ENCODE measurements around the gene CLCN7. TPM values are rescaled to one million over a fixed set of nuclear protein-coding genes. Genes with fewer than 3 reads are reported as not detected.

The CLCN7 gene
- total and polyA plus RNA-seq, 2 of the 4 experiments (the other 2 are of a cell fraction): 10.8 to 45.2 TPM

GRCh38 chr16:1438229-1439057 lies 36.4 kb downstream of the CLCN7 start:
- intact Hi-C loops (cut with micrococcal nuclease) (no loop called here), dilution Hi-C loops (cut with HindIII; ENCODE audit: low sequenced_read_pairs, unreplicated experiment) (no loop called here), in situ Hi-C loops (cut with MboI; ENCODE audit: low sequenced_read_pairs) (no loop called here)
- Histone ChIP-seq H3K4me1 (ENCODE audit: control insufficient read depth, insufficient read depth, low read length) (no peaks in the 10 kb centered on the region), H4K5ac (ENCODE audit: low read depth, low read length) (no peak overlapping the region), H2AFZ (replicated peaks; ENCODE audit: low read length, poor library complexity) (no peak overlapping the region), H4K20me1 (ENCODE audit: insufficient read depth, low read length) (no peaks in the 10 kb centered on the region), H3K23ac (ENCODE audit: low read depth, low read length) (no peak overlapping the region), H2BK20ac (ENCODE audit: low read depth, low read length) (no peak overlapping the region), H3K9me3 (ENCODE audit: control insufficient read depth, insufficient read depth, low read length) (no peaks in the 10 kb centered on the region), H3K4ac (ENCODE audit: low read depth, low read length) (no peak overlapping the region), H2AK5ac (ENCODE audit: low read depth, low read length) (no peak overlapping the region), H2BK5ac (ENCODE audit: low read depth, low read length, poor library complexity, severe bottlenecking) (no peak overlapping the region), H3K56ac (ENCODE audit: extremely low read depth, insufficient read depth, low read length) (no peak overlapping the region), H3K36me3 (ENCODE audit: control insufficient read depth, insufficient read depth, low read length) (no peaks in the 10 kb centered on the region), H3K79me1 (ENCODE audit: low read depth in 1 of 2, low read length in 2 of 2) (no peaks in the 10 kb centered on the region), H3K18ac (ENCODE audit: low read depth, low read length) (no peak overlapping the region), H3K4me2 (ENCODE audit: low read depth, low read length) (no peak overlapping the region), H3K14ac (replicated peaks; ENCODE audit: low read depth, low read length) (no peak overlapping the region), H3K27me3 (ENCODE audit: control insufficient read depth, insufficient read depth, low read length) (peaks cover 2% of the 10 kb centered on the region; the same call in 1 of the 2 replicates), H2BK15ac (ENCODE audit: low read depth, low read length) (no peak overlapping the region), H3K9ac (ENCODE audit: low read depth, low read length) (no peak overlapping the region), H2AK9ac (replicated peaks; ENCODE audit: low read depth, low read length, poor library complexity) (no peak overlapping the region), H4K91ac (ENCODE audit: insufficient read depth, low read depth, low read length) (no peak overlapping the region), H3K27ac (ENCODE audit: insufficient read depth, low read length) (no peak overlapping the region), H3K9me1 (ENCODE audit: insufficient read depth, low read length) (no peaks in the 10 kb centered on the region), H4K8ac (ENCODE audit: low read depth in 2 of 2, low read length in 2 of 2) (no peak overlapping the region), H2BK120ac (ENCODE audit: low read depth, low read length) (no peak overlapping the region), H3K4me3 (ENCODE audit: insufficient read depth, low read depth, low read length) (no peak overlapping the region)
- no TSS peak for BruUV-seq (replicated peaks)
- ChIA-PET CTCF (no interaction called here), POLR2A (ENCODE audit: unreplicated experiment) (no interaction called here)
- TF ChIP-seq MAZ (IDR thresholded peaks at IDR 0.05; ENCODE audit: borderline replicate concordance, low read depth, low read length) (no peak), FOS (IDR thresholded peaks at IDR 0.05; ENCODE audit: low read depth, low read length) (no peak), MAFK (IDR thresholded peaks at IDR 0.05; ENCODE audit: low read depth, low read length) (no peak), SMC3 (IDR thresholded peaks at IDR 0.05; ENCODE audit: low read depth, low read length) (no peak), RCOR1 (IDR thresholded peaks at IDR 0.05; ENCODE audit: insufficient replicate concordance, low read length) (no peak), RAD21 (IDR thresholded peaks at IDR 0.05; ENCODE audit: low read length) (no peak), CEBPB (IDR thresholded peaks at IDR 0.05; ENCODE audit: low read depth, low read length) (no peak), CHD1 (IDR thresholded peaks at IDR 0.05; ENCODE audit: low read depth, low read length) (no peak), NFE2L2 (IDR thresholded peaks at IDR 0.05; ENCODE audit: low read depth, low read length) (no peak), BHLHE40 (IDR thresholded peaks at IDR 0.05; ENCODE audit: low read depth, low read length) (no peak), ELK1 (IDR thresholded peaks at IDR 0.05; ENCODE audit: borderline replicate concordance, low read depth, low read length) (no peak)
- WGBS, 2 experiments (ENCODE audit: extremely low coverage in 2 of 2, insufficient read length in 1 of 2): 77% methylated on average over 8 of the region's 35 CpGs; no CpG with 5 or more reads in 1 of the 2 experiments
- ATAC-seq (ENCODE audit: low read depth): no peak
- DNase-seq: no peak

Measured in IMR-90 (cell line).